H1 (cell line): ENCODE results near the gene MBNL1. TPM values are rescaled to one million over a fixed set of nuclear protein-coding genes. Genes with fewer than 3 reads are reported as not detected.

Experiments used
- POU5F1 ChIP-seq: IDR thresholded peaks from 2 replicates; pipeline ENCODE4 v1.6.1; 2011; ENCODE audit warnings: low read depth, mild to moderate bottlenecking, low read length, moderate library complexity
- SUZ12 ChIP-seq: fragments of 200-600 bp; sonication (generic); IDR thresholded peaks from 2 replicates; pipeline ENCODE4 v1.6.1; 2012; ENCODE audit warnings: mild to moderate bottlenecking, inconsistent platforms, low read length, moderate library complexity, mixed read lengths
- polyA plus RNA-seq, 7 experiments: library from polyadenylated mRNA; depleted of rRNA in 3 of 7; stranded (reverse) in 5 of 7; unstranded in 2 of 7; fragments of >200 nt in 5 of 7; fragments of 200-250 nt in 2 of 7; gene quantifications; 1 replicate in 5 of 7; 2 replicates in 1 of 7; 4 replicates in 1 of 7; pipeline versions ENCODE4 v1.2.1 to v1.2.3, GENCODE V29; 2011 to 2013; ENCODE audit warnings: missing spikeins in 2 of 7, mixed read lengths in 2 of 7
- total RNA-seq: library from RNA; stranded (reverse); fragmentation: NEBNext Ultra II Directional; extraction: Animal tissue kit (Norgen Biotek cat#: 25700); gene quantifications from 2 replicates; pipeline ENCODE4 v1.2.1, GENCODE V29; 2021

The MBNL1 gene
- total and polyA plus RNA-seq, 2 of the 8 experiments (the other 6 are each of a cell fraction or from before 2014, with no cell fraction given): 5.0 to 16.4 TPM

DNA sequence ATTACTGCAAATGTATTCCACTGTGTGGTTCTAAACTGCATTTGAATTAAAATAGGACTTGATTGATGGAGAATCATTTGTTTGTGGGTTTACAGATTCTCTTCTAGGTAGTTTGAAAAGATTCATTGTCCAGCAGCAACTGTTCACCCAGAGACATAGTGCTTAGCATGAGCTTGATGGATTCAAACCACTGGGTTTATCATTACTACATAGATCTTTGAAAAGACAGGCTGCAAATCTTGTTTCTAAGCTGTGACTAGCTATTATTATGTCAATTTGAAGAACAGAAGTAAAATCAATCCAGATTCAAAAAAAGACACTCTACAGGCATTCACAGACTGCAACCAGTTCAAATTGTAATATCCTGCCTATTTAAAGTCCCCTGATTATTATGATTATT is 49.8 kb downstream of the MBNL1 start (continued):
- no peak for TF ChIP-seq SUZ12
- TF ChIP-seq POU5F1: no peak
